NCI-H345 treated with DMSO at 0.1 percent for 48 hours (cell line): ENCODE results near the gene SLX4IP.

Source experiments
- DNase-seq: peaks from one replicate; lab custom pipeline; 2025; ENCODE audit not compliant: unreplicated experiment; lab: John Stamatoyannopoulos, UW

SLX4IP gene

DNA sequence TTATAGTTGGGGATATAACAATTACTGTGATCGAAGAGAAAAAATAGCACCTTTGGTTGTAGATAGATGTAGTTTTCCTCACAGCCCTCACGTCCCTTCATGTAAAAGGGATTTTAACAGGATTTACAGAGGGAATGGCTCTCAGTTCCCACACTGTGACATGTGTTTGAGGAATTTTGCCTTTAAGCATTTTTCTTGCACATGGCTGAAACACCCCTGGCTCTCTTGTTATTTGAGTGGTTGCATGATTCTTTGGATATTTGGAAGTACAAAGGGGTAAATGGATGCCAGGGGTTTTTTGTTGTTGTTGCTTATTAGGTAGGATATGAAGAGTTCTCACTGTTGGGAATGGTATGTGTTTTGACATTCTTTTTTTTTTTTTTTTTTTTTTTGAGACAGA, 190.5 kb downstream of the SLX4IP start:
- no peak for DNase-seq

DNA sequence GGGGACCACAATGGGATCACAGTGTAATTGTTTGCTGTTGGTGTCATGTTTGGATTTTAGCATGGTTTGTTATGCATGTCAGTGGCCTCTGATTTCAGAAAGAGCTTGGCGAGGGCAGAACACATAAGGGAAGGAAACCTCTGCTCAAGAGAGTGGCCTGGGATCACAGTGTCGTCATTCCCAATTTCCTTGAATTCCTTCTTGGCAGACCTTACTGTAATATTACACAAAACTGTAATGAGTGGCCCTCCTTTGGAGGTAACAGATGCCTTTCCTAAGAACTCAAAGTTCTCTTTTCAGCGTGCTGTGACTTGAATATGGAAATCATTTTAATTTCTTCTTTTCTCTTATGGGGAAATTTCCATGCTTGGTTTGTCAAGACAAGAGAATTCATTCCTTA, 191.8 kb downstream of the SLX4IP start:
- DNase-seq = no peak

GRCh38 chr20:10629946-10630650, 195.0 kb downstream of the SLX4IP start:
- DNase-seq = no peak

DNA sequence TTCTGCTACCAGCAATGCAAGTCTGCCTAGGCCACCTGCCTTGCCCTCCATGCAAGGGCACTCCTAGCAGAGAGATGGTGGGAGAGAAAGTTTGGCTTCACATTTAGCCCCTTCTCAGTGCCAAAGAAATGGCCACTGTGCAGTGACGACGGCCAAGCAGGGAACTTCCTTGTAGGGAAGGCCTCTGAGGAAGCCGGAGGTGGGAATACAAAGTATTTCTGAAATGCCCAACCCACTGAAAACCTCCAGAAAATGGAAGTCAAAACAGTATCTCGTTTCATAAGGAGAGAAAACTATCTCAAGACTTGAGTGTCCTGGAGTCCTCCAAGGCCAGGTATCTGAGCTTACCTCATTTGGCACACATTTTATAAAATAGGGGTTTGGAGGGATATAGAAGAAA, 196.0 kb downstream of the SLX4IP start:
- no peak for DNase-seq

- no peak for DNase-seq
Measured at GRCh38 chr20:10632721-10633509, 197.8 kb downstream of the SLX4IP start.

GRCh38 chr20:10633718-10634117, 198.6 kb downstream of the SLX4IP start:
- no peak for DNase-seq

DNA sequence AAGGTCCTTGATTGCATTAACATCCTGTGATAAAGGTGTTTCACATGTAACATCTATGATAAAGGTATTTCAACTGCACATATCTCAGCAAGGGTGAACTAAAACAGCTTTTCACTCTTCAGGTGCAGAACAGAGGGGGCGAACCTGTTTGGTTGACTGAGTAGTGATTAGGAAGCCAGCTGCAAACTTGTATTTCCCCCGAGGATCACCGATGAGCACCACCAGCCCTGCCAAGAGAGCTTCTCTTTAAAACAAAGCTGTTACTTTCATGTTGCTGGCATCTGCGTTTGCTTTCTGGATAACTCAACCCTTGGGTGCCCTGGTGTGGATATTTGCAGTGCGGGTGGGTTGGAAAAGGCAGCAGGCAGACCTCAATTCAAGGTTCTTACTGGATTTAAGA, 199.1 kb downstream of the SLX4IP start:
- DNase-seq = no peak

GRCh38 chr20:10634683-10635411, 199.7 kb downstream of the SLX4IP start:
- no peak for DNase-seq

GRCh38 chr20:10635476-10636208, 200.5 kb downstream of the SLX4IP start:
- no peak for DNase-seq

GRCh38 chr20:10636326-10636818, 201.3 kb downstream of the SLX4IP start:
- DNase-seq = no peak

GRCh38 chr20:10637031-10637559, 202.0 kb downstream of the SLX4IP start:
- DNase-seq = no peak

DNA sequence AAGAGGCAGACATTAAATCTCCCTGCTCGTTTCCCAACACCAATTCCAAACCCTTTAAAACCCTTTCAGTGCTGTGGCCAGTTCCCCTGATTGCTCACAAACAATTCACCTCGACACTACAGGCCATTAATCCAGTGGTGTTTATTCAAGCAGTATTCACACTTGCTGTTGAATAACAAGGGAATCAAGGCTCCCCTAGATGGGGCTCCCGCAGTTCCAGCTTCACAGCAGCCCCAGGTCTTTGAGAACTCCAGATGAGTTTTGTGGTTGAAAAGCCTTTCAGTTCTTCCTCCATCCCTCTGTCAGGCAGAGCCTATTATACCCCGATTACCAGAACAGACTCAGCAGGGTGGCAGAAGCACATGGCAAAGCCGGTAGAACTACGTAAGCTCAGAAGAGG, 202.5 kb downstream of the SLX4IP start:
- no peak for DNase-seq

DNA sequence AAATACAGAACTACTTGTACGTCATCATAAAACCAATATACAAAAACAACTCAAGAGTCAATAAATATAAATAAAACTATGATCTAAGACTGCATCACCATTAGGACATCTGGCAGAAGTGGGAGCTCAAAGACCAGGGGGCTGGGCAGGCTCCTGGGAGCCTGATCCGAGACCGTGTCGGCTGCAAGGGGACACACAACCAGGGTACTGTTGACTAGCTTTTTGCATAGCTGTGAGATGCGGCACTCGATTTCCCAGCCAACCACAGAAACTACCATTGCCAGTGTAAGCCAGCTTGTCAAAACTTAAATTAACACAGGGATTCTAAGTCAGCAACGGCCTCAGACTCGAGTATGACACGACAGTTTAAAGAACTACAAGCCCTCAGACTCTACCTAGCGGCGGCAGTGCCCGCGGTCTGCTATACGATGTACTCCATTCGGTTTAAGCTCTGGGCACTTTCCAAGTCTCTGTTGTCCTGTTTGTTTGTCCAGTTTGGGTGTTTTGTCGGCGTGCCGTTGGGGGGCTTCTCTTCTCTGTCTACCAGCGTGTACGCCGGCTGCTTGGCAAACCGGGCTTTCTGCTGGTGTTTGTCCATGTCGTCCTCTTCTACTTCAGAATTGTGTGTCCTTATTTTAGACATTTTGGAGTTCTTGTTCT, 204.1 kb downstream of the SLX4IP start:
- DNase-seq = no peak

- DNase-seq = no peak
Measured at GRCh38 chr20:10639737-10640556, 204.8 kb downstream of the SLX4IP start.

- DNase-seq = no peak
Measured at GRCh38 chr20:10640897-10641296, 205.8 kb downstream of the SLX4IP start.

GRCh38 chr20:10641467-10641866, 206.4 kb downstream of the SLX4IP start:
- no peak for DNase-seq

GRCh38 chr20:10641893-10642292, 206.8 kb downstream of the SLX4IP start:
- no peak for DNase-seq

DNA sequence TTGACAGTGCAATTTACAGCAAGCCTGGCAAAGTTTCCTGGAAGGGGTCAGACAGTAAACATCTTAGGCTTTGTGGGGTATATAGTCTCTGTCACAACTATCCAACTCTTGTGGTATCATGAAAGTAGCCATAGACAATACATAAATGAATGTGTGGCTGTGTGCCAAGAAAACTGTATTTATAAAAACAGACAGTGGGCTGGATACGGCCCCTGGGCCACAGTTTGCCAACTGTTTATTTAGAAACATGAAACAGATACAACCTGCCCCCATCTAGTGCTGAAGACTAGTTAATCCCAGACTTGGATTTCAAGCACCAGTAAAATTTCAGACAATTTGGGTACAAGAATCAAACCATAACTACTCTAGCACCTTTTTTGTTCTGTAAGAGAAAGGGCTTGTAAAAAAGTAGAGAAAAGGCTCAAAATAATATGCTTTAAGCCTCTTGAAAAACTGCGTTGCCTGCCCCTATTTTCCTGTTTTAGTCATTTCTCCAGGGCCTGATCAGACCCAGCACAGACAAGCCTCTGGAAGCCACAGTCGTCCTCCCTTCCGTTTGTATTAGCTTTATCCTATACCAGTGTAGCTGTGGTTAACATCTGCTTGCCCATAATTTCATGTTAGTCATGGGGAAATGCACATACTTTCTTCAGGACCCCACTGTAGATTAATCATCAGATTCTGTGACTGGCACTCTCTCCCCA, 207.9 kb downstream of the SLX4IP start:
- no peak for DNase-seq

- no peak for DNase-seq
Measured at GRCh38 chr20:10643560-10643873, 208.4 kb downstream of the SLX4IP start.
